ENCODE data around the gene NSMCE4A.

- TF ChIP-seq POLR2A (IDR thresholded peaks at IDR 0.05; ENCODE audit: low read depth, low read length) (no peak), TAF1 (IDR thresholded peaks at IDR 0.05; ENCODE audit: low read depth, low read length) (no peak)
Observed at GRCh38 chr10:122007415-122007814, 32.4 kb upstream of the NSMCE4A start.

Data from GM12891 (cell line).